ENCODE data around the gene UCHL5. TPM values are rescaled to one million over a fixed set of nuclear protein-coding genes. Genes with fewer than 3 reads are reported as not detected.
A peak's percentile ranks its signal among the peaks of the same experiment; 100 is the strongest.

UCHL5 gene
- total RNA-seq, 1 donor from 2014 or later: 25.9 TPM

GRCh38 chr1:193030280-193030679 lies 28.9 kb downstream of the UCHL5 start:
- Mint-ChIP-seq H3K4me1 (ENCODE audit: low read depth, unreplicated experiment) (no peaks in the 10 kb centered on the region), H3K9me3 (ENCODE audit: unreplicated experiment) (no peaks in the 10 kb centered on the region), H3K27me3 (ENCODE audit: unreplicated experiment) (no peaks in the 10 kb centered on the region), H3K27ac (ENCODE audit: unreplicated experiment) (no peak overlapping the region), H3K4me3 (ENCODE audit: unreplicated experiment) (no peak overlapping the region), H3K36me3 (ENCODE audit: unreplicated experiment) (no peaks in the 10 kb centered on the region)
- TF ChIP-seq, protein P1, sequence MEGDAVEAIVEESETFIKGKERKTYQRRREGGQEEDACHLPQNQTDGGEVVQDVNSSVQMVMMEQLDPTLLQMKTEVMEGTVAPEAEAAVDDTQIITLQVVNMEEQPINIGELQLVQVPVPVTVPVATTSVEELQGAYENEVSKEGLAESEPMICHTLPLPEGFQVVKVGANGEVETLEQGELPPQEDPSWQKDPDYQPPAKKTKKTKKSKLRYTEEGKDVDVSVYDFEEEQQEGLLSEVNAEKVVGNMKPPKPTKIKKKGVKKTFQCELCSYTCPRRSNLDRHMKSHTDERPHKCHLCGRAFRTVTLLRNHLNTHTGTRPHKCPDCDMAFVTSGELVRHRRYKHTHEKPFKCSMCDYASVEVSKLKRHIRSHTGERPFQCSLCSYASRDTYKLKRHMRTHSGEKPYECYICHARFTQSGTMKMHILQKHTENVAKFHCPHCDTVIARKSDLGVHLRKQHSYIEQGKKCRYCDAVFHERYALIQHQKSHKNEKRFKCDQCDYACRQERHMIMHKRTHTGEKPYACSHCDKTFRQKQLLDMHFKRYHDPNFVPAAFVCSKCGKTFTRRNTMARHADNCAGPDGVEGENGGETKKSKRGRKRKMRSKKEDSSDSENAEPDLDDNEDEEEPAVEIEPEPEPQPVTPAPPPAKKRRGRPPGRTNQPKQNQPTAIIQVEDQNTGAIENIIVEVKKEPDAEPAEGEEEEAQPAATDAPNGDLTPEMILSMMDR (IDR thresholded peaks at IDR 0.05; ENCODE audit: partially characterized antibody, unreplicated experiment): no peak
- no peak for DNase-seq

- Mint-ChIP-seq H3K4me3 (ENCODE audit: unreplicated experiment) (no peak overlapping the region), H3K9me3 (ENCODE audit: unreplicated experiment) (no peaks in the 10 kb centered on the region), H3K36me3 (ENCODE audit: unreplicated experiment) (no peaks in the 10 kb centered on the region), H3K27ac (ENCODE audit: unreplicated experiment) (no peak overlapping the region), H3K27me3 (ENCODE audit: unreplicated experiment) (no peaks in the 10 kb centered on the region), H3K4me1 (ENCODE audit: low read depth, unreplicated experiment) (no peaks in the 10 kb centered on the region)
- no peak for DNase-seq
- TF ChIP-seq, protein P1 (IDR thresholded peaks at IDR 0.05; ENCODE audit: partially characterized antibody, unreplicated experiment): no peak
These were observed 33.9 kb downstream of the UCHL5 start for GRCh38 chr1:193025218-193025617.

DNA sequence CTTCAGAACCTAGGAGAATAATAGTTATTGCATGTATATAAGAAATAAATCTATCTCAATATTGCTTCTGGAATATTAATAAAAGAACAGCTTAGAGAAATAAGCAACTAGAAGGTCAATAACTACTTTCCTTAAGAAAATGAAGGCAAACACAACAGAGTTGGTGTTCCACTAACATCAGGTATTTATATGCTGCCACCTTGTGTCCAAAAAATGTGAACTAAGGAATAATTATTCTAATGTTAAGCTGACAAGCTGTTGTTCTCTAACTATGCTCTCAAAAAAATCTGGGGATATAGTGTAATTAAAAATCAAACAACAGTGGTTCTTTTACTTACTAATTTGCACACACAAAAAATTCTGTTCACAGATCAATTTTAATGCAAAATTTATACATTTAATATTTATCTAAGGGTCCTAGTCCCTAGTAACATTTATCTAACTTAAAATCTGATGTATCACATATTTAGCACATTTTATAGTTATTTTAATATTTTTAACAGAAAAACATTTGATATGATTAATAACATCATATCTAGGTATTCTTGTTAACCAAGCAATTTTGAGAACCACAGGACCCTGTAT lies 39.6 kb downstream of the UCHL5 start:
- H3K36me3 Mint-ChIP-seq (ENCODE audit: unreplicated experiment): no peaks in the 10 kb centered on the region
- H3K27me3 Mint-ChIP-seq (ENCODE audit: unreplicated experiment): no peaks in the 10 kb centered on the region
- H3K4me3 Mint-ChIP-seq (ENCODE audit: unreplicated experiment): no peak overlapping the region
- H3K9me3 Mint-ChIP-seq (ENCODE audit: unreplicated experiment): no peaks in the 10 kb centered on the region
- TF ChIP-seq, protein P1 (IDR thresholded peaks at IDR 0.05; ENCODE audit: partially characterized antibody, unreplicated experiment): peak; percentile 57
- H3K27ac Mint-ChIP-seq (ENCODE audit: unreplicated experiment): no peak overlapping the region
- H3K4me1 Mint-ChIP-seq (ENCODE audit: low read depth, unreplicated experiment): peaks cover 3% of the 10 kb centered on the region
- DNase-seq: no peak

GRCh38 chr1:193016788-193017187 lies 42.4 kb downstream of the UCHL5 start:
- H3K27me3 Mint-ChIP-seq (ENCODE audit: unreplicated experiment): no peaks in the 10 kb centered on the region
- H3K4me1 Mint-ChIP-seq (ENCODE audit: low read depth, unreplicated experiment): peaks cover 3% of the 10 kb centered on the region
- H3K36me3 Mint-ChIP-seq (ENCODE audit: unreplicated experiment): no peaks in the 10 kb centered on the region
- no peak for DNase-seq
- no peaks in the 10 kb centered on the region for H3K9me3 Mint-ChIP-seq (ENCODE audit: unreplicated experiment)
- TF ChIP-seq, protein P1 (IDR thresholded peaks at IDR 0.05; ENCODE audit: partially characterized antibody, unreplicated experiment): no peak
- H3K27ac Mint-ChIP-seq (ENCODE audit: unreplicated experiment): no peak overlapping the region
- H3K4me3 Mint-ChIP-seq (ENCODE audit: unreplicated experiment): no peak overlapping the region

GRCh38 chr1:193014400-193014799 lies 44.8 kb downstream of the UCHL5 start:
- H3K27me3 Mint-ChIP-seq (ENCODE audit: unreplicated experiment): no peaks in the 10 kb centered on the region
- H3K36me3 Mint-ChIP-seq (ENCODE audit: unreplicated experiment): no peaks in the 10 kb centered on the region
- H3K4me3 Mint-ChIP-seq (ENCODE audit: unreplicated experiment): no peak overlapping the region
- no peak for DNase-seq
- no peak overlapping the region for H3K27ac Mint-ChIP-seq (ENCODE audit: unreplicated experiment)
- H3K9me3 Mint-ChIP-seq (ENCODE audit: unreplicated experiment): no peaks in the 10 kb centered on the region
- peaks cover 3% of the 10 kb centered on the region for H3K4me1 Mint-ChIP-seq (ENCODE audit: low read depth, unreplicated experiment)
- TF ChIP-seq, protein P1 (IDR thresholded peaks at IDR 0.05; ENCODE audit: partially characterized antibody, unreplicated experiment): no peak

All from glutamatergic neuron (in vitro differentiated cells).